Lower leg skin (tissue), 3 donors: ENCODE measurements around the gene PILRA.

Experiments
- CTCF ChIP-seq, 3 donors: fragments of 450-650 bp; IDR thresholded peaks; one replicate each; pipeline ENCODE4 v1.5.1; 2016; ENCODE audit warnings: antibody characterized with exemption in 3 of 3, mild to moderate bottlenecking in 3 of 3, moderate library complexity in 2 of 3
- POLR2A ChIP-seq, 2 donors: fragments of 450-650 bp; IDR thresholded peaks; one replicate each; pipeline ENCODE4 v1.6.1; 2016 to 2017; ENCODE audit warnings: antibody characterized with exemption in 2 of 2, mild to moderate bottlenecking in 1 of 2, moderate library complexity in 1 of 2

GRCh38 chr7:100428199-100428966, 55.1 kb downstream of the PILRA start, which contains the start of gene ZCWPW1:
- peak in 1 of 3 donors; percentile 7 for TF ChIP-seq CTCF (IDR thresholded peaks at IDR 0.05)
- TF ChIP-seq POLR2A (IDR thresholded peaks at IDR 0.05) = peak in 1 of 2 donors; percentile 98
